HK-2 (cell line): ENCODE measurements around the gene LGSN.
"Not testable (repeated sequence)": the region's sequence is repeated elsewhere in the genome, so short reads cannot be mapped to it uniquely, and the experiment has no call there.

ENCODE experiments used
- DNase-seq: peaks from one replicate; pipeline ENCODE4 v3.0.0-alpha.2; 2018; ENCODE audit not compliant: unreplicated experiment

Gene LGSN

DNA sequence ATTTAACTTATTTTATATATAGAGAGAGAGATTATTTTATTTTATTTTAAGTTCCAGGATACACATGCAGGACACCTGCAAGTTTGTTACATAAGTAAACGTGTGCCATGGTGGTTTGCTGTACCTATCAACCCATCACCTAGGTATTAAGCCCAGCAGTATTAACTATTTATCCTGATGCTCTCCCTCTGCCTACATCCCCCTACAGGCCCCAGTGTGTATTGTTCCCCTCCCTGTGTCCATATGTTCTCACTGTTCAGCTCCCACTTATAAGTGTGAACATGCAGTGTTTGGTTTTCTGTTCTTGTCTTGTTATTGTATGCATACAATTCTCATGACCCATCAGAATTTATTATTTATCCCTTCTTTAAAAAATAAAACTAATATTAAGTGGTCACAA, 73.9 kb downstream of the LGSN start:
- no peak for DNase-seq

DNA sequence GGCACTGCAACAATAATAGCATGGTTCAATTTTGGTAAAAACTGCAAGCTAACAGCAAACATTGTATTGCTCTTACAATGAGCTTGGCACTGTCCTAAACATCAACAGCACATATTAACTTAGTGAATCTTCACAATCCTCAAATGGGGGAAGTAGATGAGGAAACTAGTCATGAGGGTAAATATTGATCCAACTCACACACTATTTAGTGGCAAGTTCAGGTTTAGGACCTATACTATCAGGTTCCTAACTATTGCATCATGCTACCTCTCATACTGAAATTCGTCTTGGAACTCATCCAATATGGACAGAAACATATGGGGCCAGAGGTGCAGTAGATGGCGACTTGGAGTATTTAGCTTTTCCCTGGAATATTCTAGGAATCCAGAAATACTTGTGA, 74.4 kb downstream of the LGSN start:
- no peak for DNase-seq

DNA sequence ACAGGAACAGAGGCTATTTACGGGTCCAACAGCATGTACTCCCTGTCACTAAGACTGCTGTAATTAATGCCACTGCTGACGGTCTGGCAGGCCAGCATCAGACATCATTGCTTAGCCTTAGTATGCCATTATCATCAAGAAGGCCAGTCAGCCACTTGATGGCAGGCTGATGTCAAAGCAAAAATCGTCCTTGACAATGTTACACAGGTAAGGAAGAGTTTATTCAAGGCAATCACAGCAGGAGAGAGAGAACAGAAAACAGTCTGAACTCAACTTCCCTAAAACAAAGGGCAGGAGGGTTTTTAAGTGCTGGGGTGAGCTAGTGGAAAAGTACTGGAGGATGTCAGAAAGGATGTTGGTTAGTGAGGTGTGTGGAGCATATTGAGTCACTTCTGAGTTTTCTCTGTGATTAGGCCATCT, 83.4 kb downstream of the LGSN start:
- no peak for DNase-seq

DNA sequence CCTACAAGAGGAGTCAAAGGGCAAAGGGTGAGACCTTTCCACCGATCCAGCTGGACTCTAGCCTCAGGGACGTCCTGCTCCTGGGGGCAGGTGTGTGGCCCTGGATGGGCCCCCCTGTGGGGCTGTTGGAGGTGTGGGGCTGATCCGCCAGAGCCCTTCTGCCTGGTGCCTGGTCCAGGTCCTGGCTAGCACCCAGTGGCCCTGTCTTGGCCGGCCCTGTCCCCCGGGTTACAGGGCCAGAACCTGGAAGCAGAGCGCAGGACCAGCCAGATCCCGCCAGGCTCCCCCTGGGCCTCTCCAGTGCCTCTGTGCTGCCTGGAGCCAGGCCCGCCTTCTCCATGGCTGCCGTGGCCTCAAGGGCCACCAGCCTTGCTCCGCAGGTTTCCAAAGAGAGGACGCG, 89.3 kb downstream of the LGSN start:
- DNase-seq = not testable (repeated sequence)

DNA sequence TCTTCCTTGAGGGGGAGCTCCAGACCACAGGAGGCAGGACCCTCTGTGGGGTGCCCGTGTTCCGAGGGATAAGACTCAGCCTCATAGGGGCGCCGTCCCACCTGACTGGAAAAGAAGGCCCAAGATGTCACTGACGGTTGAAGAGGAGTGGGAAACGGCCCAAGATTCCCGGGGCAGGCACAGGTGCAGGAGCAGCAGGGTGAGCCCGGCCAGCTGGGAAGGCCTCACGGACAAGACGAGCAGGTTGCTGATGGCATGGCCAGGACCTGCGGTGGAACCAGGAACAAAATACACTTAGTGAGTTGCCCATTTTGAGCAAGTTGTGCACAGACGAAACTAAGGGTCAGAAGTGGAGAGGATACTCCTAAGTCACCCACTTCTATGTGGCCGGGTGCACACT, 89.8 kb downstream of the LGSN start:
- not testable (repeated sequence) for DNase-seq

DNA sequence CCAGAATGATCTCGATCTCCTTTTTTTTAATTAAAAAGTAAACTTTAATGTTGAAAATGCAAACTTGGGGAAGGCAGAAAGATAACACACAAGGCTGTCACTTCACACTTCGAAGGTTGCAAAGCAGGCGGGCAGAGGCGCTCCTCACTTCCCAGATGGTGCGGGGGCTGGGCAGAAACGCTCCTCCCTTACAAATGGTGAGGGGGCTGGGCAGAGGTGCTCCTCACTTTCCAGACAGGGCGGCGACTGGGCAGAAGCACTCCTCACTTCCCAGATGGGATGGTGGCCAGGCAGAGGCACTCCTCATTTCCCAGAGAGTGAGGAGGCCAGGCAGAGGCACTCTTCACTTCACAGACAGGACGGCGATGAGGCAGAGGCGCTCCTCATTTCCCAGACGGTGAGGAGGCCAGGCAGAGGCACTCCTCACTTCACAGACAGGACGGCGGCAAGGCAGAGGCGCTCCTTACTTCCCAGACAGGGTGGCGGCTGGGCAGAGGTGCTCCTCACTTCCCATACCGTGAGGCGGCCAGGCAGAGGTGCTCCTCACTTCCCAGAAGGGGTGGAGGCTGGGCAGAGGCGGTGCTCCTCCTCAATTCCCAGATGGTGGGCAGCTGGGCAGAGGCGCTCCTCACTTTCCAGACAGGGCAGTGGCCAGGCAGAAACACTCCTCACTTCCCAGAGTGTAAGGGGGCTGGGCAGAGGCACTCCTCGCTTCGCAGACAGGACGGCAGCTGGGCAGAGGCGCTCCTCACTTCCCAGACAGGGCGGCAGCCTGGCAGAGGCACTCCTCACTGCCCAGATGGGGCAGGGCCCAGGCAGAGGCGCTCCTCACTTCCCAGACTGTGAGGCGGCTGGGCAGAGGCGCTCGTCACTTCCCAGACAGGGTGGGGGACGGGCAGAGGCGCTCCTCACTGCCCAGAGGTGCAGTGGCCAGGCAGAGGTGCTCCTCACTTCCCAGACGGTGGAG, 91.6 kb downstream of the LGSN start:
- not testable (repeated sequence) for DNase-seq

DNA sequence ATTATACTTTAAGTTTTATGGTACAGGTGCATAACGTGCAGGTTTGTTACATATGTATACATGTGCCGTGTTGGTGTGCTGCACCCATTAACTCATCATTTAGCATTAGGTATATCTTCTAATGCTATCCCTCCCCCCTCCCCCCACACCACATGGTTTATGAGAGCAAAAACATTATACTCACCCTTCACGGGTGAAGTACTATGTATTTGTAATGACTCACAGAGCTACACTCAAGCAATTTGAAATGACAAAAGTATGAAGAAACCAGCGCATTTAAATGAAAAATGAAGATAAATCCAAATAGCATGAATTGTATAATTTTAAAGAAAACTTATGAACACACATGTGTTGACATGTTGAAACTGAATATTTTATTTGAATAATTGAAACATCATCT, 93.8 kb downstream of the LGSN start:
- DNase-seq = not testable (repeated sequence)
